GM19238 (cell line): ENCODE data around the gene ERO1B.

Source experiments
- DNase-seq: peaks from one replicate; pipeline ENCODE4 v3.0.0; 2011; ENCODE audit warnings: low spot score; ENCODE audit not compliant: insufficient read length

Gene ERO1B

DNA sequence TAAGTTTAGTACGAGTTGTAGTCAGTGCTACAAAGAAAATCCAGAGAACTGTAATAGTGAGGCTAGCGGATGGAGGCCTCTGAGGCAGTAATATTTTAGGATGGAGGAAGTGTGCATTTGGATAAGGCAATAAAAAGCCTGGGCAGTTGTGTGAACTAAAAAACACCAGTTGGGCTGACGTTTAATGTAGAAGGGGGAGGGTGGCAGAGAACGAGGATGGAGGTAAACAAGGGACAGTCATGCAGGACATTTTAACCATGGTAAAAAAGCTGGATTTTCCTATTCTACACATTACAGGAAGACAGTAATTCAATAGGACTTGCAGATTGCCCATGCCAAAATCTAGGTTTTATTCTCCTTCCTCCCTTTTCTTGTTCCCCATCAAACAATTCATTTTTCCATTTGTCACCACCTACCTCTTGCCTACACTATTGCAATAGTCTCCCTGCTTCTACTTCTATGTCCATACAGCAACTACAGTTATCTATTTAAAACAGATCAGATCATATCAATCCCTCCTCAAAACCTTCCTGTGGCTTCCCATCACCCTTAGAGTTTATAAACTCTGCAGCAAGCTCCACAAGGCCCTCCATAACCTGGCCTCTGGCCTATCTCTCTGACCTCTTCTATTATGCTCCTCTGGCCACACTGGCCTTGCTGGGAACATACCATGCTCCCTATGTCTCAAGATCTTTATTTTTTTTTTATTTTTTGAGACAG is 27.7 kb downstream of the ERO1B start:
- DNase-seq = no peak

- DNase-seq = no peak
Observed at GRCh38 chr1:236253119-236253518, 28.6 kb downstream of the ERO1B start.

DNA sequence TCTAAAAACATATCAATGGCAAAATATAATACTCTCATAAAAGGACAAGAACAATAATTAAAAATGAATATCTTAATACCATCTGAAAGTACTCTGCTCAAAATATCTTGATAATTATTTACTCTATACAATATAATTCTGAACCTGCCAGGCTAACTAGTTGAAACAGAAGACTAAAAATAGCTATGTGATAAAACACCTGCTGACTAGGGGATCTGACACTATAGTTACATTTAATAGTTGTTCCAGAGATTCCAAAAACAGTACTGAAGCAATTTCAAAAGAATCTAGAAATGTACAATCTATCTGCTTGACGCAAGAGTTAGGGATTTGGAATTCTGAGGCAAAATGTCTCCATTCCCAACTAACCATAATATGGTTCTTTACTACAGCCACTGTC is 30.2 kb downstream of the ERO1B start:
- DNase-seq = no peak

DNA sequence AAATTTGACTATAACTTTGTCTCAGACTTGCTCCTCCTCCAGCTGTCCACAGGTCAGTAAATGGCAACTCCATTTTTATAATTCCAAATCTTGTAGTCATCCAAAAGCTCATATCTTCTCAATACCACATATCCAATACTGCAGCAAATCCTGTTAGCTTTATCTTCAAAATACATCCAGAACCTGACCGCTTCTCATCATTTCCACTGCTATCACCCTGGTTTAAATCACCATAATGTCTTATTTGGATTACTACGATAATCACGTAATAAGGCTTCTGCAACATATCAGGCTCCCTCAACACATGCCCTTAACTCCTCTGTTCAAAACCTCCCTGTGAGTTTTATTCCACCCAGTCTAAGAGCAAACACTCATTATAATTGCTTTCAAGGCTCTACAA is 34.5 kb downstream of the ERO1B start:
- DNase-seq = no peak

DNA sequence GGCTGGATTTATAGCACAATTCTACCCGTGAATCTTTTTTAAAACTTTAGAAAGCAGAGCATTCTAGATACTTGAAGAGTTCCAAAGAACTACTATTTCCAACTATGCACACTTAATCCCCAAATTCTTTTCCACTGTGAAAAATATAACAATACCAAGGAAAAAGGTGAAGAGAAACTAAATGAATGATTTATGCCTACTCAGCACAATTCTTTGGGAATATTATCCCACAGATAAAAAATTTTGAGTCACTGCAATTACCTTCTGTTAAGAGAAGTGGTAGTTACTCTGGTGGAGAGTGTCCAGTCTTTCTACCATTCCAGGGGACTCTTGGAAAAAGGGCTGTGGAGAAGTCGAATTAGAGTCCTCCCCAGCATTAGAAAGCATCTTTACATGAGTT is 39.2 kb downstream of the ERO1B start:
- no peak for DNase-seq

DNA sequence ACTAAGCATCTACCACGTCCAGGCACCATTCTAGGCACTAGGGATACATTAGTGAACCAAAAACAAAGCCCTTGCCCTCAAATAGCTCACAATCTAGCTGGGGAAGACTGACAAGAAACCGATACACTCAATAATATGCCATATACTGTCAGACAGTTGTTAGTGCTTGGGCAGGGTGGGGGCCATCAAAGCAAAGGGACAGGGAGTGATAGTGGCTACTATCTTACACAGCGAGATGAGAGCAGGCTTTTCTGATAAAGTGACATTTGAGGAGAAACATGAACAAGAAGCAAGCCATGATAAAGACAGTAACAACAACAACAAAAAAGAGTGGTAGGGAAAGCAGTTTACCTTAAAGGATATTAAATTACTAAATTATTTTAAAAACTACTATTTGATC is 41.1 kb downstream of the ERO1B start:
- DNase-seq = no peak

DNA sequence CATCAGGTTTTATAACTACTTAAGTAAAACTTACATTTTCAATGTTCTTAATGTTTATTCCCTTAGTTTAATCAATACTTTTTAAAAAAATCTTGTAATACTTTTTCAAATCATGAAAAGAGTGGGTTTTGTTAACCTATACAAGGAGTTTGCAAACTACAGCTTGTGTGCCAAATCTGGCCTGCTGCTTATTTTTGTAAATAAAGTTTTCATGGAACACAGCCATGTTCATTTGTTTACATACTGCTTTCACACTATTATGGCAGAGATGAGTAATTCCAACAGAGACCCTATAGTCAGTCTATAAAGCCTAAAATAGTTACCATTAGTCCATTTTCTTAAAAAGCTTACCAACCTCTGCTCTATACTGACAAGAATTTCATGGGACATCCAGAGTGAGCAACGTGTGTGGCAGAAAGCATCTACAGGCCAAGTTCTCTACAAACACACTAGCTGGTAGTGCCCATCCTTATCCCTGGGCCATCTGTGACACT is 42.6 kb downstream of the ERO1B start:
- DNase-seq = no peak

GRCh38 chr1:236235116-236235515 is 46.6 kb downstream of the ERO1B start:
- DNase-seq = no peak

GRCh38 chr1:236228411-236228810 is 53.3 kb downstream of the ERO1B start:
- DNase-seq = no peak

GRCh38 chr1:236222632-236223031 is 59.1 kb downstream of the ERO1B start:
- no peak for DNase-seq

GRCh38 chr1:236220473-236220872 is 61.3 kb downstream of the ERO1B start:
- no peak for DNase-seq

DNA sequence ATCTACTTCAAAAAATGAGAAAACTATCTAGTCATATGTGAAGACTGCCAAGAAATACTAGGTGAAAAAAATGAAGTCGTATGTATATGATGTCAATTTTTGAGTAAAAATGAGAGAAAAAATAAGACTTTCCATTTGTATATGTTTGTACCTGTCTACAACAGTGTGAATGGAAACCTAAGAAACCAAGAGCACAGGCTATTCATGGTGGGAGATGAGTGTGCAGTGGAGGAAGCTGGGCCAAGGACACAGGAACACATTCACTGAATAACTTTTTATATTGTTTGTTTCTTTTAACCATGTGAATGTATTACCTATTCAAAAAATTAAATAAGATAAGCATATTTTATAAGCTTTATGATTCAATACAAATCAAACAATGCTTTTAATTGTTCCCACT is 67.0 kb downstream of the ERO1B start:
- DNase-seq = no peak

- DNase-seq = no peak
Observed at GRCh38 chr1:236213534-236213933, 68.2 kb downstream of the ERO1B start.

- no peak for DNase-seq
Observed at GRCh38 chr1:236211815-236212214, 69.9 kb downstream of the ERO1B start.

GRCh38 chr1:236209713-236210112 is 72.0 kb downstream of the ERO1B start:
- DNase-seq = no peak

DNA sequence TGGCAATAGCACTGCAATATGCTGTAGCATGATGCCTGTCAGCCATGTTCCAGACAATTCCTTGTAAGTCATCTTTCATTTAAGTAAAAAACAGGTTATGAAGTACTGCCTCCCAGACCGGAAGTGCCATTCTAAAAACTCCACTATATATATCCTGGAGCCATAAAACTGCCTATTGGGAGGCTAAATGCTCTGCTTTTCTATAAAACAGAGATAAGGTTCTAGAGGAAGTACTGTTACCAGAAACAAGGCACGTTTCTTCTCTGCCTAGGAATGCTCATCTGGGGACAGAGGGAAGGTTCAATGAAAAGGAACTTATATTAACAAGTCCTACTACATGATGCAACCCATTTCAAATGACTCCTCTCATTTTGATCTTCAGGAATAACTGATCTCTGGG is 72.6 kb downstream of the ERO1B start:
- no peak for DNase-seq

DNA sequence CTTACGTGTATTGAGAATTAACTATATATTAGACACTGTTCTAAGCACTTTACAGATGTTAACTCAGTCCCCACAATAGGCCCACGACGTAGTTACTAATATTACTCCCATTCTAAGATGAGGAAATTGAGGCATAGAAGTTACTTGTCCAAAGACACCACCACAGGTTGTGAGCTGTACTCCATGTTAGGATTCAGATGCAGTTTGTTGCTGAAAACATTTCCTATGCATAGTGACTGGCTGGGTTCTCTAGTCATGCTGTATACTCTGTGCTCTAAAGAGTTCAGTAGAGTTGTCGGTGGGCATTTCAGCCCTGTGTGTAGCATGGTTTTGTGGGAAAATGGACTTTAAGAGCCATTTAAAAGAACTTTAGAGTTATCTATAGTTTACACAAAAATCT is 74.2 kb downstream of the ERO1B start:
- DNase-seq = no peak

- no peak for DNase-seq
Observed at GRCh38 chr1:236207121-236207520, 74.6 kb downstream of the ERO1B start.

- DNase-seq = no peak
Observed at GRCh38 chr1:236206548-236206947, 75.2 kb downstream of the ERO1B start.

DNA sequence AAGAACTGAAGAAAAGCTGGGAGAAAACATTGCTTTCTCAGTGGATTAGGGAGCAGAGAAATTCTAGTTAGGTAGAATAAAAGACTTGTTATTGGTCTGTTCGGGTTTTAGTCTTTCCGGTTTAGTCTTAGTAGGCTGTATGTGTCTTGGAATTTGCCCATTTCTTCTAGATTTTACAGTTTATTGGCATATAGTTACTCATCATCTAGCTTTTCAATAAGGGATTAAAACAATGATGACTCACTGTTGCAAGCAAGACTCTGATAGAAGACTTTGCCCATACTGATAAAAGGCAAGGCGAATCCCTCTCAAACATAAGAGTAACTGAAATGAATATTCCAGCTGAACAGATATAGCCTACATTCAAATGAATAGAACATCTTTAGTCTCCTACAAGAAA is 77.1 kb downstream of the ERO1B start:
- no peak for DNase-seq

DNA sequence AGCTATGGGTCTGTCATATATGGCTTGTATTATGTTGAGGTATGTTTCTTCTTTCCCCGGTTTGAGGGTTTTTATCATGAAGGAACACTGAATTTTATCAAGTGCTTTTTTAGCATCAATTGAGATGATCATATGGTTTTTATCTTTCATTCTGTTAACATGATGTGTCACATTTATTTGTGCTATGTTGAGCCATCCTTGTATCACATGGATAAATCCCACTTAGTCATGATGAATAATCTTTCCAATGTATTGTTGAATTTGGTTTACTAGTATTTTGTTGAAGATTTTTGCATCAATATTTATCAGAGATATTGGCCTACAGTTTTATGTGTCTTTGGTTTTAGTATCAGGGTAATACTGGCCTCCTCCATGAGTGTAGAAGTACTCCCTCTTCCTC is 77.7 kb downstream of the ERO1B start:
- no peak for DNase-seq

- DNase-seq = no peak
Observed at GRCh38 chr1:236201786-236202185, 80.0 kb downstream of the ERO1B start.

DNA sequence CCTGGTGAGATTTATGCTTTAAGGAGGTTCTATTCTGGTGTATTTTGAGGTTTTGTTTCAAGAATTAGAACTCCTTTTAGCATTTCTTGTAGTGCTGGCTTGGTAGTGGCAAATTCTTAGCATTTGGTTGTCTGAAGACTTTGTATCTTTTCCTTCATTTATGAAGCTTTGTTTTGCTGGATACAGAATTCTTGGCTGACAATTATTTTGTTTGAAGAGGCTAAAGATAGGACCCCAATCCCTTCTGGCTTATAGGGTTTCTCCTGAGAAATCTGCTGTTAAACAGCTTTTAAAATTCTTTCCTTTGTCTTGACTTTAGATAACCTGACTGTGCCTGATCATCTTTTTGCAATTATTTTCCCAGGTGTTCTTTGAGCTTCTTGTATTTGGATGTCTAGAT is 80.8 kb downstream of the ERO1B start:
- no peak for DNase-seq

DNA sequence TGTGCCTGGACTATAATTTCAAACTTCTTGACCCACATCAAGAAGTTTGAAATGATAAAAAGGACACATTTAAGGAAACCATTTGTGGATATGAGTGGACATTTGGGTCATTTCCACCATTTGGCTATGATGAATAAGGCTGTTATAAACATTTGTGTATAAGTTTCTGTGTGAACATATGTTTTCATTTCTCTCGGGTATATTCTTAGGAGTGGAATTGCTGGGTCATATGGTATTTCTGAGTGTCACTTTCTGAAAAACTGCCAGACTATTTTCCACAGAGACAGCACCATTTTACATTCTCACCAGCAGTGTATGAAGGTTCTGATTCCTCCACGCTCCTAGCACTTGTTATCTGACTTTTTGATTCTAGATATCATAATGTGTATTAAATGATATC is 88.6 kb downstream of the ERO1B start:
- DNase-seq = no peak
